CD4-positive, alpha-beta T cell treated with Interleukin-10 for 1 hour (primary cell): ENCODE measurements around the gene RBMS3.
"Not testable (repeated sequence)": the region's sequence is repeated elsewhere in the genome, so short reads cannot be mapped to it uniquely, and the experiment has no call there.

ENCODE experiments used
- DNase-seq: peaks from one replicate; pipeline ENCODE4 v3.0.0-alpha.2; 2020

The RBMS3 gene

DNA sequence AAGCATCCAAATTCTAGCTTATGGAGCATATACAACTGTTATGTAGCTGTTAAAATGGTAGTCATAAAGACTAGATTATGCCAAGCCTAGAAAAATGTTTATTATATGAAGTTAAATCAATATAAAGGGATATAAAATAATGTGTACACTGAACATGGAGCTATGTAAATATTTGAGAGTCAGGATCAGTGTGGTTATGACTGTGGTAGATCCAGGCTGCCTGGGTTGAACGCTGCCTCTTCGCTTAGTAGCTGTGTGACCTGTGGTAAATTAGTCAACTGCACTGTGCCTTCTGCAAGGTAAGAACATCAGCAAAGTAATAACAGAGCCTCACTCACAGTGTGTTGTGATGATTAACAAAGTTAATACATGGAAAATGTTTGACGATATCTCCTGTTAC, 212.2 kb downstream of the RBMS3 start:
- no peak for DNase-seq

DNA sequence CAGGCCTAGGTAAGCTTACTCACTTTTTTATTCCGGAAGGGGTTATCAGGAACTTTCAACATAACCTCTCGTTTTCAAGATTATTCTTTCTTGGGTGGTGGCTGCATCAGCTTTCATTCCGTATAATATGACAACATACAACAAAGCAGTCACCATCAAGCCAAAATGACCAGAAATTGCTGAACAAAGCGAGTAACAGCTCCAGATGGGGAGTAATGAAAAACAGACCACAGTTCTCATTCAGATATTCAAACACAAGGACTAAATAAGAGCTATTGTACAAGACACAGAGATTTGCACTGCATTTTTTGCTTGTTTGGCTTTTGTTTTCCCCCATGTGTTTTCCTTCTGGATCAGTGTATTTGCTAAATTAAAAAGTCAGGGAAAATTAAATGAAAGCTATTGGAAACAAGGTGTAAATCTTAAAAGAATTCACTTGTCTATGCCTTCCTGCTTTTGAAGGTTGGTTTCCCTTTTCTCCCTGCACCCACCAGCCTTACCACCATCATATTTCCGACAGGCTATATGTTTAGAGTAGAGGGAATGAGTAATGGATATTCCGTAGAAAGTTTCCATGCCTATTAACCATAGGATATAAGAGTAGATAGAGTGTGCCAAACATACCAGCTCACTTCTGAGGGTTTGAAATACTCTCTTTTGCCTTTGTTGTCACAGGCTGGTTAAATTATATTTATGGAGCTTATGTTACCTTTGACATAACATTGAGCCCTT, 213.6 kb downstream of the RBMS3 start:
- no peak for DNase-seq

DNA sequence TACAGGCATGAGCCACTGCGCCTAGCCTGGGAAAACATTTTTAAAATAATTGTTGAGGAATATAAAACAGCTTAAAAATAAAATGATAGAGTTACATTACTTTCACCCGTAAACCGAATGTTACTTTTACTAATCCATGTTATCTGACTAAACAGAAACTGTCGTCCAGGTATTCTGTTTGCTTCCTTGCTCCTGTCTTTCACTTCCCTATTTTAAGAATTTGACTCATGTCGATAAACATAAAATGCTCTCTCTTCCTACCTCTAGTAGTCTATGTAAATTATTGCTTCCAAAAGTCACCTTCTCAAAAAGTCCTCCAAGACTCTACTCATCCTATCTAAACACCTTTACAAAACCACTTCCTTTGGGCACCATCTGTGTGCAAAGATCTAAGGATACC, 216.4 kb downstream of the RBMS3 start:
- no peak for DNase-seq

DNA sequence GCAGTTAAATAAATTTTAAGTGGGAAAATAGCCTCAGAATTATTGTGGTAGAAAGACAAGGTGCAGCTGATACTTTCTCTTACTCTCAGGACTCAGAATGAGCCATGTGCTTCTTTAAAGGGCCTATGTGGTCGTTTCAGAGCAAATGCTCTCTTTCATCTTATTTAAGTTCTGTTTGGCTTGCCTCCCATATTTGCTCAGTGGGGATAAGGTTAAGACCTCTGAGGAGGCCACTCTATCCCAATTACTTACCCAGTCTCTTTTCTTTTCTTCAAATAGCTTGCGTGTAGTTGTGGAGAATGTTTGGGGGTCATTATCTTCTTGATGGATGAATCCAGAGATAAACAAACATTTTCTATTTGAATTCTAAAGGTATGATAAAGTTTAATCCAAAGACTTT, 221.9 kb downstream of the RBMS3 start:
- no peak for DNase-seq

DNA sequence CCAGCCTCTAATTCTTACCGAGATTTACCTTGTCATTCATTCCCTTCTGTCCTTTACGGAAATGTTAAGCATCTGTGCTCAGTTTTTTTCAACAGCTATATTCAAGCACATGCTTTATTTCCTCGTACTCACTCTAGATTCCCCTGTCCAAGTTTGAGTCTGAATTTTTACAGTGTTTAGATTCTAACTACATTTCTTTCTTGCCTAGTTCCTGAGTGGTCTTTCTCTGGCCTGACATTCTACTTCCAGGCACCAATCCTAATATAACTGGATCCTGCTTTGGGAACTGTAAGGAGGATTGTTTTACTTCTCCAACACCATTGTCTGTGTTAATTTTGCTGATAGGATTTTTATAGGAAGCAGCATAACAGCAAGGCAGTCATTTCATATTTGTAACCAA, 222.4 kb downstream of the RBMS3 start:
- no peak for DNase-seq

DNA sequence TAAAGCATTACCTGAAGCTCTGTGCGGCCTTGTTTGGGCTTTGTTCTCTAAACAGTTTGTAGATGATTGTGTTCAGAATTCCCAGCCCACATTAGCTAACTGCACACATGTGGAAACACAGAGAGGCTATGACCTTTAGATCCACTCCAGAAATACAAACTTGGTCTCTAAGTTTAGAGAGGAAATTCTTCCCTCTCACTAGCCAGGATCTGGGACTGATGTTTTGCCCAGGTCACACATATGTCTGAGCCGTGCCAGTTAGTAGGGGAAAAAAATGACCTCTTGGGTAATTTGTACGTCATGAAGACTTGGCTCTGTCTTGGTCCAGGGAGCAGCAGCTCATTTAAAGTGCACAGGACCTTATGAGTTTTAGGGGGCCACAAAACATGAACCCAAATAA, 223.1 kb downstream of the RBMS3 start:
- no peak for DNase-seq

DNA sequence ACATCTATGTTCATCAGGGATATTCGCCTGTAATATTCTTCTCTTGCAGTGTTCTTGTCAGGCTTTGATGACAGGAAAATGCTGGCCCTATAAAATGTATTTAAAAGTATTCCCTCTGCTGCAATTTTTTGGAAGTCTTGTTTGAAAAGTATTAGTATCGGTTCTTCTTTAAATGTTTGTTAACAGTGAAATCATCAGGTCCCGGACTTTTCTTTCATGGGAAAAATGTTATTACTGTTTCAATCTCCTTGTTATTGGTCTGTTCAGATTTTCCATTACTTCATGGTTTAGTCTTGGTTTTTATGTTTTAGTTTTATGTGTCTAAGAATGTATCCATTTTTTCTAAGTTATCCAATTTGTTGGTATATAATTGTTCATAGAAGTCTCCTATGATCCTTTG, 225.6 kb downstream of the RBMS3 start:
- no peak for DNase-seq

DNA sequence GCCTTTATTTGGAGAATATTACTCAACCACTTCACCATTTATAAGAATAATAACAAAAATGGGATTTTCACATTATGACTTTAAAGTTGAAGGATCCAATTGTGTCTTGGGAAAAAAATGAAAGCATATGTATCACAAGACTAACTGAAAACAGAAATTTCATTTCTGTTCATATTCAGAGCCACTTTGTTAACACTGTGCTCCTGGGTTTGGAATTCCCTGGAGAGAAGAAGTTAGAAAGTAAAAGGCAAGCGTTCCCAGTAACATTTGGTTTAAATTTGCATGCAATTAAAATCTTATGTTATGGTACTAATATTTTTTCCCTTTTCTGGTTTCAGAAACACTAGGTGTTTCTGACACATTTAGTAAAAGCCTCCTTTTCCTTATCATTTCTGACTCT, 230.8 kb downstream of the RBMS3 start:
- no peak for DNase-seq

DNA sequence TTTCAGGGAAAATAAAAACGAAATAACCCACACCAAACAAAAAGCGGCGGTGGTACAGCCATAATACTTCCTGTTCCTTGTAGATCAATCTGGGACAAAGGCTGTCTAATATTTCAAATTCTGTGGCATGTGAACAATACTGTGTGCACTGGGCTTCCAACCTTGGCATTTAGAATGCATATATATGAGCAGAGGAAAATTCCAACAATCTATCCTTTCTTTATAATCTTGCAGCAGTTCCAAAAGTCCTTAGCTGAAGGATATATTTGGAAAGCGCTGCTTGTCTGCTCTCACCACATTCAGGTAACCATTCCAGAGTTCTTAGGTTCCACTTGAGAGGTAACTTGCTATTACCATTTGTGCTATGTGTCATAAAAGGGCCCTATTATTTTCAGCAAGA, 231.8 kb downstream of the RBMS3 start:
- no peak for DNase-seq

DNA sequence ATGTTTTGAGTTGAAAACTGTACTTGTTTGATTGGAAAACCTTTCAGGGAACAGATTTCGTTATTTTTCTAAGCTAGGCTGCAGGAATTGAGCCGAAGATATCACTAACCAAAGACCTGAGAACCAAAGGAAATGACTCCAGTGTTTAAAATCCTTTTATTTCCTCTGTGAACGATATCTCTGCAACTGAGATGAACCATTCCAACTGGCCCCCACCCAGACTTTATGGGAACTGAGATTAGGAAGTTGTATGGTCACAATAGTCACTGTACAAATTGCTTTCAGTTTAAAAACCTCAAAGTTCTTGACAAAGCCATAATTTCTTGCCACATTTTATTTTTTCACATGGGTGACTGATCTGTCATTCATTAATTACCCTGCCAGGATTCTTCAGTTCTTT, 232.4 kb downstream of the RBMS3 start:
- no peak for DNase-seq

DNA sequence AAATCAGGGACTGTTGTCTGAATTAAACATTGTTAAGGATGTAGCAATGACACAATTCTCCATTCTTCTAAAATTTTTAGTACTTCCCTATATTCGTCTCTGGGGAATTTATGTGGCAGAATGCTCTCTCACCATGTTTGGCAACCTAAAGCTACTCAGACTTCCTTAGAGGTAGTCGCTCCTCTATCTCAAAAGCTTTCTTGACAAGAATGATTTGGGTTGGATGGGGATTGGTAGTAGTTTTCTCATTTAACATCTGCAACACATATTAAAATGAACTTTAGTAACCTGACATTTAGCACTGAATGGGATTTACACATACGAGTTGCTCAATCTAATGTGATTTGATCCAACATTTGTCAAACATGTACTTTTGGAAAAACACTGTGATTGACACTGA, 233.3 kb downstream of the RBMS3 start:
- no peak for DNase-seq

DNA sequence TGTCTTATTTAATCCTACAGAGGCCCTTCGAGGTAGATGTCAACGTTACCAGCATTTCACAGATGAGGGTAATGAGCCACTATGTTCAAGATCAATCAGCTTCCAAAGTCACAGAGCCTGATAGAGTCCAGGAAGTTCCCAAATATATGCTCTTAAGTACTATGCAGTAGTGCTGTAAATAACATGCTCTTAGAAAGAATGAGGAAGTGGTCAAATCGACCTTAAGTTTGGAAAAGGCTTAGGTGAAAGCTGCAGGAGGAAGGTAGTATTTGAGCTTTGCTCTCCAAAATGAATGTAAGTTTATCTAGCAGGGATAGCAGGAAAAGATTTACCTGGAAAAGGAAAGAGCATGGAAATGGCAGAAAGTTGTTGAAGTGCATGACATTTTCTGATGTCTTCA, 234.0 kb downstream of the RBMS3 start:
- no peak for DNase-seq

DNA sequence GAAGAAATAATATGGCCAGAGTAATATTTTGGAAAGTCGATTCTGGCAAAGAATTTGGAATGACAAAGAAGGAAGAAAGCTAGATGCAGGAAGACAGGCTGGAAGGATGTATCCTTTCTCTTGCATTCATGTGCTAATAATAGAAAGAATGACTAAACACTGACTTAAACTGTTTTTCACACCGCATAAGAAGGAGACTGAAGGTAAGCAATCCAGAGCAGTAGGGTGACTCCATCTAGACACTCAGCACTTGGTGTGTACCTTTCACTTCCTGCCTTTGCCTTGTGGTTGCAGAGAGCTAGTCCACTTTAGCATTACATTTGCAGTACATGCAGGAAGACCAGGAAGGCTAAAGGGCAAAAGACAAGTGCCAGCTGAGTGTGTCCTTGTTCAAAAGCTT, 234.6 kb downstream of the RBMS3 start:
- no peak for DNase-seq

DNA sequence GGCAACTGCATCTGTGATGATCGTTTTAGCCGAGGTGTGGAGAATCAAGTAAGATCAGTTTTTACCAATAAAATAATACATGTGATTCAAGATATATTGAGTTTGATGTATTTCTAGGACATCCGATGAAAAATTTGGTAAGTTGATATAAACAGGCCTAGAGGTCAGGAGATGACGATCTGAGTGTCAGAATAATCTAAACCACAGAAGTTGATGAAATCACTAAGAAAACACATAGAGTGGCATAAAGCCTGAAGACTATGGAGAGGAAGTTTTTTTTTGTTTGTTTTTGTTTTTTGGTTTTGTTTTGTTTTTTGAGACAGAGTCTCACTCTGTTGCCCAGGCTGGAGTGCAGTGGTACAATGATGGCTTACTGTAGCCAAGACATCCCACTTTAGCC, 235.3 kb downstream of the RBMS3 start:
- no peak for DNase-seq

DNA sequence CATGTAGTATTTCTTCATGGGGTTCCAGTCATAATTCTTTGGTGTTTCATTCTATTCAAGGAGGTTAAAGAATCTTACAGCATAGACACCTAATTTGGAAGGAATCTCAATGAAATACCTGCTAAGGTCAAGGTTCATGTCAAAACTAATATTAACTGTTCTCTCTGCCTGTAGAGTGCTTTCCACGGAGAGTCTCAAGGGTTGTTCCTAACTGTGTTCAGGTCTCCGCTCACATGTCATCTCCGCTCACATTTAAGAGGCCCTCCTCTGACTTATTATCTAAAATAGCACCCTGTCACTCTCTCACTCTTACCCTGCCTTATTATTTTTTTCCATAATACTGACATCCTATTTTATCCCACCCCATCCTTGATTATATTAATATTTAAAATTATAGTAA, 239.9 kb downstream of the RBMS3 start:
- no peak for DNase-seq

DNA sequence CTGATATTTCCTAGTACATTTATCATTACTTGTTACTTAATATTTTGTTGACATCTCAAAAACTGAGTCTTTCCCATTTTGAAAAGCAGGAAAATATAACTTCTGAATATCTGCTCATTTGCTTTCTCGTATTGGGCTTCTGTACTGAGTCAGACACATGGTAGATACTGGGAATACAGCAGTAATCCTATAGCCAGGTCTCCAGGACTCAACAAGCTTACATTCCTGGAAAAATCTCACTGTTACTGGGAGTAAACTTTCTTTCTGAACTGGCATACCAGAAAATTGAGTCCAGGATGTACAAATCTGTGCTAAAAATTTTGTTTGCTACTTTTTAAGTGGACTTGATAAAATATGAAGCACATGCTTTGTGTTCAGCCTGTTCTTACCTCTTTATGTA, 240.4 kb downstream of the RBMS3 start:
- no peak for DNase-seq

DNA sequence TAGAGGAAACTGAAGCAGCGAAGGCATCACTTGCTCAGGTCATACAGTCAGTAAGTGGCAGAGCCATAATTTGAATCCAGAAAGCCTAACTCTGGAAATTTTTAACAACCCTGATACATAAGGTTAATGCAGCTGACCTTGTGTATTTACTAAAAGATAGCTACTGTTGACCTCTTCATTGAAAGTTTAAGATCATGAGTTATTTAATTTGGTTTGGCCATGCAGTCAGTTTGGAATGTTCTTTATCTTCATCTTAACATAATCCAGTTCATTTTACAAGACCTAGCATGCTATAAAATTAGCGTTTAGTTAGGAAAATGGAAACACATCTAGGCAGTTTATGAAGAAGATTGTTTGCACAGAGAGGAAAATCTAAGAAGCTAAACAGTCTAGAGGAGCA, 240.9 kb downstream of the RBMS3 start:
- no peak for DNase-seq

DNA sequence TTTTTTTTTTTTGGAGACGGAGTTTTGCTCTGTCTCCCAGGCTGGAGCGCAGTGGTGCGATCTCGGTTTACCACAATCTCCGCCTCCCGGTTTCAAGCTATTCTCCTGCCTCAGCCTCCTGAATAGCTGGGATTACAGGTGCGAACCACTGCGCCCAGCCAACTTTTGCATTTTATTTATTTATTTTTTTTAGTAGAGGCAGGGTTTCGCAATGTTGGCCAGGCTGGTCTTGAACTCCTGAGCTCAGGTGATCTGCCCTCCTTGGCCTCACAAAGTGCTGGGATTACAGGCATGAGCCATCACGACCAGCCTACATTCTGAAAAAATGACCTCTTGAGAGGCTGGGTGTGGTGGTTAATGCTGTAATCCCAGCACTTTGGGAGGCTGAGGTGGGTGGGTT, 243.6 kb downstream of the RBMS3 start:
- not testable (repeated sequence) for DNase-seq

DNA sequence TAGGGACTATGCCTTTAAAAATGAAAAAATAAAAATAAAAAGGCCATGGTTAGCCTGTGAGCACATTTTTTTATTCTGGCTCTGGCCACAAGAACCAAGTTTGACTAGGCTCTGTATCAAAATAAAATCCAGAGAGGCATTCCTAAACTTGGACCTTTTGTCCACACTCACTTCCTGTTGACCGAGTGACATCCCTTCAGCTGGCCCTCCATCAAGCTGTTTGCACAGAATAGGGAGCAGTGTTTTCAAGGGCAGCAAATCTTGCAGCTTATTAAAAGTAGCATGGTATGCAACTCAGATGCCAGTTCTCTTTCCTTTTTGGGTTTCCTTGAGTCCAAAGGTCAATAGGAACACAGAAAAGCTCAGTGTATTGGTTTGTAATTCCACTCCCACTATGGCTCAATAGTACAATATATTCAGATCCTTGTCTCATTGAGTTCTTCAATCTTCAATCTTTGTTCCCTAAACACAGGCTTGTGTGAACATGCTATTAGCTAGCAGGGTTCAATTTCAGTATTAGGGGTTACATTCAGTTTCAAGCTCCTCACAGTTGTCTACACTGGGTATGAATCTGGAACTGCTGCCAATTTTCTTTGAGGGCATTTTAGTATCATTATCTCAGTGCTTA, 244.5 kb downstream of the RBMS3 start:
- no peak for DNase-seq

DNA sequence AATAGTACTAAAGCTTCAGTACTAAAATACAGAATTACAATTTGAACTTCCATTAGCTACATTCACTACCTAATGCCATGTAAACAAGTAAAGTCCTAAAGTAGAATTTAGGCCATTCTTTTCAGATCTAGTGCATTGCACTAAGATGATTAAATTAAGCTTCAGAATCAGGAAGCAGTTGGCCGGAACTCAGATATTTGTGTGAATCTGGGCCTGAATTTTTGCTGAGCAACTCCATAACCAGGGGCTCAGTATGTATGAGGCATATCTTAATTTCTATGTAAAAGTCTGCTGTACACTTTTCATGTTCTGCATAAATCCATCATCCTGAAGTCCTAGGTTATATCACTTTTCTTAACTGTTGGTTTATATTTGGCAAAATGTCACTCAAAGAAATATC, 246.4 kb downstream of the RBMS3 start:
- no peak for DNase-seq

DNA sequence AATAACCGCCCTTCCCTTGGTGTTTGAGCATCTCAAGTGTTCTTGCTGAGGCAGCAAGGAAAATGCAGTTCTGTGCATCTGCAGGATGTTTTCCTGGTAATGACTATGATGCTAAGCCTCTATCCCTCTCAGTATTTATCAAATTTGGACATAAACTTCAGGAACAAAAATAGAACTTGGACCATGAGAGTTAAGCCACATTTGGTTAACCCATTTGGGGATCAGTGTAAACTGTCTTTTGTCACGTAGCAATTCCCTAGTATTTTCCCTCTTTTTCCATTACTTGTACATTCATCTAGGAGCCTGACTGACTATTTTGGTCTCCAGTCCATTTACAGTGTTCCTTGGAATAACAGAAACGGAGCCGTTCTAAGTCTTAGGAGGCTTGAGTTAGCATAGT, 250.8 kb downstream of the RBMS3 start:
- DNase-seq = no peak

DNA sequence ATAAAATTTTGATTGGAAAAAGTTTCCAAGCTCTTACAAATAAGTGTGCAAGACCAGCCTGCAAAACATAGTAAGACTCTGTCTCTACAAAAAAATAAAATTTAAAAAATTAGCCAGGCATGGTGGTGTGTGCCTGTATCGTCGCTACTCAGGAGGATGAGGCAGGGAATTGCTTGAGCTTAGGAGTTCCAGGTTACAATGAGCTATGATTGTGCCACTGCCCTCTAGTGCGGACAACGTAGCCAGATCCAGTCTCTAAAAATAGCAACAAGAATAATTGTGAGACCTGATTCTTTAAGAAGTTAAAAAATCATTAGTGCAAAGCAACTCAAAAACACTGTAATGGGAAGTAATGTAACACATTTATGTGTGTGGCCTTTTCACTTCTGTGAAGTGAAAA, 251.6 kb downstream of the RBMS3 start:
- no peak for DNase-seq

DNA sequence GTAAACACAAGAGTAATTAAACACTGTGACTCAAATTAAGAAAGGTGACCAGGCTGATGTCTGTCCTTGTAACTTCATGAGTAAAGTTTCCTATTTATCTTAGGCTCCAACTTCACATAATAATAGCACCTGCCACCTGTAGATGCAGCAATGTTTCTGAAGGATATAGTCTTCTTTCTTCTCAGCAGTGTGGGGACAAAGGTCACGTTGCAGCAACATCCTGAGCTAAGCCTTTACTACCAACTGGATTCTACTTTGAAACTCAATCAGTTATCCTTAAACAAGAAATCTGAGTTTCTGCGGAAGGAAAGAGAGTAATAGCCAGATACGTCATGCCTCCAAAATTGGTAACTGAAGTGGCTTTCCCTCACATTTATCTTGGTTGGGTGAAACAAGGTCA, 253.1 kb downstream of the RBMS3 start:
- no peak for DNase-seq

DNA sequence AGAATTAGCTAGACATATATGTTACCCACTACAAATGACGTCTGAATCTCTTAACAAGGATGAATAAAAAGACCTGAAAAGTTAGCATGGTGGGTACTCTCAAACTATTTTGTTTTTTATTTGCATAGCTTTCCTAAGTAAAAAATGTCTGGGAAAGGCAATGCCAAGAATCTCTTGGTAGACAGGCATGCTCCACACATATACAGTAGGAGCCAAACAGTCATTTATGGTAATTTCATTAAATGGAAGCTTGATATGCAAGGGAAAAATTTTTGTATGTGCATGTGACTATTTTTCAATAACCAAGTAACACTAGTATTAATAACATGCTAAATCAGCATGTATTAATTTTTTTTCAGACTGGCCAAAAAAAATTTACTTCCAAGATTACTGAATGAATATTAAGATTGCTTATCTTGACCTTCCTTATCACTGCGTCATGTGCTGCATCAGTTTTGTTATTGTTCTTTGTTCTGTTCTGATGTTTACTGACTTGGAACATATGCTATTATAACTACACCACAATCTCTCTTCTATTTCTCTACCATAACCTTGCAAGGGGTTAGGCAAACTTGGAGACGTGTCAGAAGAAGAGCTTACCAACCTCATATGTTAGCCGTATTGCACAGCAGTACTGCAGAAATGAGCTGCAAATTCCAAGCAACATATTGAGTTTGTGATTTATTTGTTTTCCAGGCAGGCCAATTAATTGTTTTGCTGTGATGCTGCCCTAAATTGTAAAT, 255.3 kb downstream of the RBMS3 start:
- DNase-seq = no peak
